PFSK-1 (cell line): ENCODE measurements around the gene GABBR2.

Experiments
- FOXP2 ChIP-seq: optimal IDR thresholded peaks from 2 replicates; pipeline ENCODE3; 2011; ENCODE audit warnings: borderline replicate concordance, control low read depth, inconsistent platforms; ENCODE audit not compliant: insufficient read depth; ENCODE audit errors: extremely low read length, extremely low read depth
- POLR2AphosphoS5 ChIP-seq: IDR thresholded peaks from 2 replicates; pipeline ENCODE4 v1.6.1; 2012; ENCODE audit warnings: low read depth, mild to moderate bottlenecking, control low read depth, low read length, moderate library complexity
- SIN3A ChIP-seq: IDR thresholded peaks from 2 replicates; pipeline ENCODE4 v1.6.1; 2012; ENCODE audit warnings: mild to moderate bottlenecking, low read length, moderate library complexity, borderline replicate concordance; ENCODE audit not compliant: insufficient read depth
- TAF1 ChIP-seq: IDR thresholded peaks from 2 replicates; pipeline ENCODE4 v1.6.1; 2012; ENCODE audit warnings: low read length, control low read depth, borderline replicate concordance; ENCODE audit not compliant: insufficient read depth
- TF ChIP-seq, protein P1 (sequence below), 2 experiments: IDR thresholded peaks; 2 replicates each; pipeline versions ENCODE4 v1.6.1 to v1.8.0; 2011 to 2012; ENCODE audit warnings: low read depth in 2 of 2, low read length in 2 of 2, control low read depth in 1 of 2, inconsistent platforms in 1 of 2, mild to moderate bottlenecking in 1 of 2, moderate library complexity in 1 of 2; ENCODE audit not compliant: insufficient read depth in 1 of 2

The GABBR2 gene

DNA sequence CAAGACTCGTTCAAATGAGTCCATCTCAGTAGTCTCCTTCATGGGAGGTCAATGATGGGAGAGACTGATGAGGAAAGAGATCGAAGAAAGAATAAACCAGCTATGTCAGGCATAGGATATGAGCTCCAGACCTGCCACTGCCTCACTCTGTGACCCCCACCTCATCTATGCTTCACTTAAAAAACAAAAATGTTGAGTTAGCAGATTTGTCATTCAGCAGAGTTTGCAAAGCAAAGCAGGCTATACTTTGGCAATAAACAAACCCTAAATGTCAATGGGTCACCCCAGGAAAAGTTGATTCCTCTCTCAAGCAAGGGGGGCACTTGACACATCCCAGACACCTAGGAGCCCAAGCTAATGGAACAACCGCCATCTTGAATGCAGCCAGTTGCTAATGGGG lies 117.0 kb downstream of the GABBR2 start:
- TF ChIP-seq POLR2AphosphoS5 (no peak), FOXP2 (no peak), SIN3A (no peak), TAF1 (no peak)
- TF ChIP-seq, protein P1, sequence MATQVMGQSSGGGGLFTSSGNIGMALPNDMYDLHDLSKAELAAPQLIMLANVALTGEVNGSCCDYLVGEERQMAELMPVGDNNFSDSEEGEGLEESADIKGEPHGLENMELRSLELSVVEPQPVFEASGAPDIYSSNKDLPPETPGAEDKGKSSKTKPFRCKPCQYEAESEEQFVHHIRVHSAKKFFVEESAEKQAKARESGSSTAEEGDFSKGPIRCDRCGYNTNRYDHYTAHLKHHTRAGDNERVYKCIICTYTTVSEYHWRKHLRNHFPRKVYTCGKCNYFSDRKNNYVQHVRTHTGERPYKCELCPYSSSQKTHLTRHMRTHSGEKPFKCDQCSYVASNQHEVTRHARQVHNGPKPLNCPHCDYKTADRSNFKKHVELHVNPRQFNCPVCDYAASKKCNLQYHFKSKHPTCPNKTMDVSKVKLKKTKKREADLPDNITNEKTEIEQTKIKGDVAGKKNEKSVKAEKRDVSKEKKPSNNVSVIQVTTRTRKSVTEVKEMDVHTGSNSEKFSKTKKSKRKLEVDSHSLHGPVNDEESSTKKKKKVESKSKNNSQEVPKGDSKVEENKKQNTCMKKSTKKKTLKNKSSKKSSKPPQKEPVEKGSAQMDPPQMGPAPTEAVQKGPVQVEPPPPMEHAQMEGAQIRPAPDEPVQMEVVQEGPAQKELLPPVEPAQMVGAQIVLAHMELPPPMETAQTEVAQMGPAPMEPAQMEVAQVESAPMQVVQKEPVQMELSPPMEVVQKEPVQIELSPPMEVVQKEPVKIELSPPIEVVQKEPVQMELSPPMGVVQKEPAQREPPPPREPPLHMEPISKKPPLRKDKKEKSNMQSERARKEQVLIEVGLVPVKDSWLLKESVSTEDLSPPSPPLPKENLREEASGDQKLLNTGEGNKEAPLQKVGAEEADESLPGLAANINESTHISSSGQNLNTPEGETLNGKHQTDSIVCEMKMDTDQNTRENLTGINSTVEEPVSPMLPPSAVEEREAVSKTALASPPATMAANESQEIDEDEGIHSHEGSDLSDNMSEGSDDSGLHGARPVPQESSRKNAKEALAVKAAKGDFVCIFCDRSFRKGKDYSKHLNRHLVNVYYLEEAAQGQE (IDR thresholded peaks at IDR 0.05; ENCODE audit: insufficient read depth in 1 of 2, low read depth in 2 of 2, low read length in 2 of 2), result no peak

DNA sequence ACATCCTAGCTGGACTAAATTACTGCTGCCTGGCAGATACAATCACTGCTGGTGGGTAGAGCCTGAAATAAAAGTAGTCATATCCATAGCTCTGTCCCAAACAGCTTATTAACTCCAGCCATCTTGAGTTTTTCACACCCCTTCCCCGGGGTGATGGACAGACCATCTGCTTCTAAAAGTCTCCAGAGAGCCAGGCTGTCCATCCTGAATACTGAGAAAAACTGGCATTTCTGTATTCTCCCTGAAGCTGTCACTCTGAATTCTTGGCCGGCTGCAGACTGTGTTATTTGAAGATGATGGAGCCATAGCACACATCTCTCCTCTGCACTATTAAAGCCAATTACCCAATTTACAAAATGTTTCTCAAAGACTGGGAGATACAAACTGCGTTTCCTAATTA lies 118.6 kb downstream of the GABBR2 start:
- TF ChIP-seq POLR2AphosphoS5 (no peak), FOXP2 (no peak), SIN3A (no peak)
- TF ChIP-seq, protein P1 (IDR thresholded peaks at IDR 0.05; ENCODE audit: insufficient read depth in 1 of 2, low read depth in 2 of 2, low read length in 2 of 2), result no peak

DNA sequence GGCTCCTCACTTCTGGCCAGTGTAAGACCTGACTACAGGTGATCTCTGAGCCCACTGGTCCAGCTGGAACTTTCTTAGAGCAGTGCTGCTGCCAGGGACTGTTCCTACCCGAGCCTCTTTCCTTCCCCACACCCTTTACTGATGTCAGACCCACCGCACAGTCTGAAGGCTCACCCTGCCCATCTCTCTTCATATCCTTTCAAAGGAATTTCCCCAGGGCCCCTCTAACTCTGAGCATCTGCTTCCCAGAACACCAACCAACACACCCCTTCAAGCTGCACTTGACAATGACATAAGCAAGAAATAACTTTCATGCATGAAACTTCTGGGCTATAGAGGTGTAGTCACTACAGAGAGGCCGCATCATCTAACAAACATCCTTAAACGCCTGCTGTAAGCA lies 119.6 kb downstream of the GABBR2 start:
- no peak for TF ChIP-seq POLR2AphosphoS5
- TF ChIP-seq FOXP2, result no peak
- TF ChIP-seq, protein P1 (IDR thresholded peaks at IDR 0.05; ENCODE audit: insufficient read depth in 1 of 2, low read depth in 2 of 2, low read length in 2 of 2), result no peak
- TF ChIP-seq TAF1, result no peak
- TF ChIP-seq SIN3A, result no peak

DNA sequence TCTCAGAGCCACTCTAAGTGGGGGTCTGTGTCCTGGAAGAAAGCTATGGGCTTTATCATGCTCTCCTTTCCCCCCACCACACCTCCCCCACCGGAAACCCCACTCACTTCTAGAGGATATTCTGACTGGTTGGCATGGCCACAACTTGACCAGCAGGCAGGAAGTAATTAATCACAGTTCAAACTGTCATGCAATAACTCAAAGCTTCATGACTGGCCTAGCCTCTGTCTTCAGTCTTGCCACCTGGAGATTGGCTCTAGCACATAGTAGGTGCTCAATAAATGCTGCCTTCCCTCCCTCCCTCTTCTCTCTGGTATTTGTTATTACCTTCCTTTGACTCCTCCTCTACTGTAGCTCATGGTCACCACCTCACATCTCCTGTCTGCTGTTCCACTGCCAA lies 124.7 kb downstream of the GABBR2 start:
- TF ChIP-seq, protein P1 (IDR thresholded peaks at IDR 0.05; ENCODE audit: insufficient read depth in 1 of 2, low read depth in 2 of 2, low read length in 2 of 2), result no peak
- TF ChIP-seq FOXP2, result no peak
- TF ChIP-seq SIN3A, result no peak
- TF ChIP-seq POLR2AphosphoS5, result no peak
- TF ChIP-seq TAF1, result no peak

DNA sequence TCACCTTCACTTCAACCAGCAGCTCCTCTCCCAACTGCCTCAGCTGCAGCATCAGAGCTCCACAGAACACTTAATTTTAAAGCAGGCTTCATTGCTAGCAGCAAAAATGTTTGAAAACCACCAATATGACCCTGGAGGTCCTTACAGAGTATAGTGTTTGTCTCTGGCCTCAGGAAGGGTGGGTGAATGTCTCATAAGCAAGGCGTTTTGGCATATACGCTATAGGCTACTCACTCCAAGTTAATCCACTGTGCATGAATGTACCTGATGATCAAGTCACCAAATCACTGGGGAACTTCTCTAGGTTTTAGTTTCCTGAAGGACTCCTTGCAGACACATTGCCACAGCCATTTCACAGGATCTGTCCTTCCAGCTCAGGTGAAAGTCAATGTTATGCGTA lies 125.3 kb downstream of the GABBR2 start:
- TF ChIP-seq, protein P1 (IDR thresholded peaks at IDR 0.05; ENCODE audit: insufficient read depth in 1 of 2, low read depth in 2 of 2, low read length in 2 of 2), result no peak
- TF ChIP-seq SIN3A (no peak), POLR2AphosphoS5 (no peak), TAF1 (no peak), FOXP2 (no peak)
